Kidney epithelial cell (primary cell): ENCODE results near the gene LUC7L3. TPM values are rescaled to one million over a fixed set of nuclear protein-coding genes. Genes with fewer than 3 reads are reported as not detected.

Source experiments
- DNase-seq: peaks from one replicate; pipeline ENCODE4 v3.0.0-alpha.2; 2010; ENCODE audit warnings: low read depth
- H3K27me3 ChIP-seq: 2 replicates; pipeline ENCODE4 v1.6.0; 2011; ENCODE audit warnings: low read length; ENCODE audit not compliant: control insufficient read depth, insufficient read depth
- H3K36me3 ChIP-seq: 2 replicates; pipeline ENCODE4 v1.5.1; 2011; ENCODE audit warnings: low read length; ENCODE audit not compliant: control insufficient read depth, insufficient read depth
- H3K4me3 ChIP-seq: 2 replicates; pipeline ENCODE4 v1.5.1; 2011; ENCODE audit warnings: low read depth, mild to moderate bottlenecking, control low read depth, low read length
- CTCF ChIP-seq: IDR thresholded peaks from 2 replicates; pipeline ENCODE4 v1.5.1; 2011; ENCODE audit warnings: mild to moderate bottlenecking, moderate library complexity, low read length, control low read depth, inconsistent platforms; ENCODE audit not compliant: insufficient read depth, poor library complexity, severe bottlenecking
- total RNA-seq: library from RNA; depleted of rRNA; stranded (reverse); fragments of >200 nt; gene quantifications from 2 replicates; pipeline ENCODE4 v1.2.3, GENCODE V29; 2015

The LUC7L3 gene
- total RNA-seq, 1 donor from 2014 or later, result 31.5 TPM

GRCh38 chr17:50797135-50797810 lies 77.9 kb downstream of the LUC7L3 start:
- DNase-seq, result no peak
- no peaks in the 10 kb centered on the region for H3K27me3 ChIP-seq
- no peak overlapping the region for H3K4me3 ChIP-seq
- H3K36me3 ChIP-seq, result no peaks in the 10 kb centered on the region
- TF ChIP-seq CTCF, result no peak

- Histone ChIP-seq H3K27me3 (no peaks in the 10 kb centered on the region), H3K4me3 (no peak overlapping the region), H3K36me3 (no peaks in the 10 kb centered on the region)
- DNase-seq, result no peak
- no peak for TF ChIP-seq CTCF
These were observed 79.3 kb downstream of the LUC7L3 start for GRCh38 chr17:50798424-50799288.

GRCh38 chr17:50799582-50799981 lies 80.2 kb downstream of the LUC7L3 start:
- DNase-seq, result no peak
- TF ChIP-seq CTCF, result no peak
- Histone ChIP-seq H3K36me3 (no peaks in the 10 kb centered on the region), H3K27me3 (no peaks in the 10 kb centered on the region), H3K4me3 (no peak overlapping the region)

GRCh38 chr17:50800196-50800700 lies 80.8 kb downstream of the LUC7L3 start:
- Histone ChIP-seq H3K27me3 (no peaks in the 10 kb centered on the region), H3K36me3 (no peaks in the 10 kb centered on the region), H3K4me3 (no peak overlapping the region)
- no peak for DNase-seq
- TF ChIP-seq CTCF, result no peak

- Histone ChIP-seq H3K36me3 (no peaks in the 10 kb centered on the region), H3K4me3 (no peak overlapping the region), H3K27me3 (no peaks in the 10 kb centered on the region)
- TF ChIP-seq CTCF, result no peak
- DNase-seq, result no peak
These were observed 83.5 kb downstream of the LUC7L3 start for GRCh38 chr17:50802609-50803571.
